OCI-LY3 (cell line): ENCODE results near the gene TRAF3IP3.

Experiments used
- EZH2phosphoT487 ChIP-seq: fragments of 200-600 bp; shearing (Covaris generic); IDR thresholded peaks from 2 replicates; pipeline ENCODE4 v1.6.1; 2018; ENCODE audit warnings: antibody characterized with exemption, mixed run types, low read depth
- TF ChIP-seq, protein P1 (sequence below): fragments of 200-600, 300-600 bp; sonication (generic); IDR thresholded peaks from 2 replicates; pipeline ENCODE4 v1.5.1; 2014; ENCODE audit warnings: antibody characterized with exemption, low read length, low read depth

DNA sequence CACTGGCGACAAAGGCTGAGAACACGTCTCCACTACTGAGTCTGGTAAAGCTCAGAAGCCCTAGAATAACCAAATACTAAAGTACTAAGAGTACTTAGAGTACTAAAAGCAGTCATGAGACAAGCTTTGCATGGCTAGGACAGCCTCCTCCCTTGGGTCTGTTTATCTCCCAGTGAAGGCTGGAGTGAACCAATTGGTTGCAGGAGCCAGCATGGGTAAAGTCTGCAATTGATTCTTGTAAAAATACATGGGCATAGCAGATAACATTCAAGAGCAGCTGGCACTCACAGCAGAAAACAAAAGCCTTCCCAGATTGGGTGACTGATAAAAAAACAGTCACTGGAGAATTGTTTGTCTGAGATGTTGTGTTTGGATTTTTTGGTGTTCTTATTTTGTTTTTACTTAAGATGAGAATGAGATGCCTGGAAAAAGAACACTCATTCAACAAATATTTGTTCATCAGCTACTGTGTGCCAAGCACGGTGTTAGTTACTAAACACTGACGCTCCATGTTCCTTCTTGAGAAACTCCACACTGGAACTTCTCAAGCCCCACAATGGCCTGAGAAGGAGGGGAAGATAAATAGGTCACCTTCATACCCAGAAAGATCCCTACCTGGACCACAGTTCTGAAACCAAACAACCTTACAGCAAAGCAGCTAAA, 46.4 kb downstream of the TRAF3IP3 start:
- TF ChIP-seq, protein P1, sequence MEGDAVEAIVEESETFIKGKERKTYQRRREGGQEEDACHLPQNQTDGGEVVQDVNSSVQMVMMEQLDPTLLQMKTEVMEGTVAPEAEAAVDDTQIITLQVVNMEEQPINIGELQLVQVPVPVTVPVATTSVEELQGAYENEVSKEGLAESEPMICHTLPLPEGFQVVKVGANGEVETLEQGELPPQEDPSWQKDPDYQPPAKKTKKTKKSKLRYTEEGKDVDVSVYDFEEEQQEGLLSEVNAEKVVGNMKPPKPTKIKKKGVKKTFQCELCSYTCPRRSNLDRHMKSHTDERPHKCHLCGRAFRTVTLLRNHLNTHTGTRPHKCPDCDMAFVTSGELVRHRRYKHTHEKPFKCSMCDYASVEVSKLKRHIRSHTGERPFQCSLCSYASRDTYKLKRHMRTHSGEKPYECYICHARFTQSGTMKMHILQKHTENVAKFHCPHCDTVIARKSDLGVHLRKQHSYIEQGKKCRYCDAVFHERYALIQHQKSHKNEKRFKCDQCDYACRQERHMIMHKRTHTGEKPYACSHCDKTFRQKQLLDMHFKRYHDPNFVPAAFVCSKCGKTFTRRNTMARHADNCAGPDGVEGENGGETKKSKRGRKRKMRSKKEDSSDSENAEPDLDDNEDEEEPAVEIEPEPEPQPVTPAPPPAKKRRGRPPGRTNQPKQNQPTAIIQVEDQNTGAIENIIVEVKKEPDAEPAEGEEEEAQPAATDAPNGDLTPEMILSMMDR: no peak
- TF ChIP-seq EZH2phosphoT487: no peak
